Measurements from ENCODE around the gene ADAMTS7.
"Not testable (repeated sequence)": the region's sequence is repeated elsewhere in the genome, so short reads cannot be mapped to it uniquely, and the experiment has no call there.

The ADAMTS7 gene

GRCh38 chr15:78765154-78765860 is 46.0 kb downstream of the ADAMTS7 start:
- DNase-seq: not testable (repeated sequence)

- not testable (repeated sequence) for DNase-seq
Observed at GRCh38 chr15:78764340-78765153, 46.7 kb downstream of the ADAMTS7 start.

- DNase-seq: no peak
Observed at GRCh38 chr15:78763796-78764241, 47.4 kb downstream of the ADAMTS7 start.

GRCh38 chr15:78762985-78763795 is 48.1 kb downstream of the ADAMTS7 start:
- DNase-seq: no peak

- not testable (repeated sequence) for DNase-seq
Observed at GRCh38 chr15:78762386-78762961, 48.8 kb downstream of the ADAMTS7 start.

GRCh38 chr15:78761891-78762385 is 49.3 kb downstream of the ADAMTS7 start:
- DNase-seq: no peak

- not testable (repeated sequence) for DNase-seq
Observed at GRCh38 chr15:78761475-78761874, 49.8 kb downstream of the ADAMTS7 start.

- no peak for DNase-seq
Observed at GRCh38 chr15:78761020-78761419, 50.2 kb downstream of the ADAMTS7 start.

- DNase-seq: not testable (repeated sequence)
Observed at GRCh38 chr15:78760091-78760882, 51.0 kb downstream of the ADAMTS7 start.

- DNase-seq: not testable (repeated sequence)
Observed at GRCh38 chr15:78759361-78759998, 51.8 kb downstream of the ADAMTS7 start.

GRCh38 chr15:78758486-78759200 is 52.6 kb downstream of the ADAMTS7 start:
- DNase-seq: not testable (repeated sequence)

GRCh38 chr15:78758084-78758483 is 53.2 kb downstream of the ADAMTS7 start:
- DNase-seq: not testable (repeated sequence)

- no peak for DNase-seq
Observed at GRCh38 chr15:78757636-78757905, 53.7 kb downstream of the ADAMTS7 start.

- not testable (repeated sequence) for DNase-seq
Observed at GRCh38 chr15:78756781-78757635, 54.3 kb downstream of the ADAMTS7 start.

- DNase-seq: peak in 1 of 2 experiments; percentile 16
Observed at GRCh38 chr15:78755900-78756591, 55.2 kb downstream of the ADAMTS7 start.

GRCh38 chr15:78754637-78755280 is 56.5 kb downstream of the ADAMTS7 start:
- not testable (repeated sequence) for DNase-seq

GRCh38 chr15:78753751-78754535 is 57.3 kb downstream of the ADAMTS7 start:
- DNase-seq: not testable (repeated sequence)

- not testable (repeated sequence) for DNase-seq
Observed at GRCh38 chr15:78753359-78753659, 58.0 kb downstream of the ADAMTS7 start.

Measured in SW 1271 (cell line).